ENCODE results near the gene BCL7A. TPM values are rescaled to one million over a fixed set of nuclear protein-coding genes. Genes with fewer than 3 reads are reported as not detected.
A peak's percentile ranks its signal among the peaks of the same experiment; 100 is the strongest.

BCL7A gene
- total RNA-seq, 4 donors from 2014 or later: 0.75 to 6.8 (median 6.3) TPM

DNA sequence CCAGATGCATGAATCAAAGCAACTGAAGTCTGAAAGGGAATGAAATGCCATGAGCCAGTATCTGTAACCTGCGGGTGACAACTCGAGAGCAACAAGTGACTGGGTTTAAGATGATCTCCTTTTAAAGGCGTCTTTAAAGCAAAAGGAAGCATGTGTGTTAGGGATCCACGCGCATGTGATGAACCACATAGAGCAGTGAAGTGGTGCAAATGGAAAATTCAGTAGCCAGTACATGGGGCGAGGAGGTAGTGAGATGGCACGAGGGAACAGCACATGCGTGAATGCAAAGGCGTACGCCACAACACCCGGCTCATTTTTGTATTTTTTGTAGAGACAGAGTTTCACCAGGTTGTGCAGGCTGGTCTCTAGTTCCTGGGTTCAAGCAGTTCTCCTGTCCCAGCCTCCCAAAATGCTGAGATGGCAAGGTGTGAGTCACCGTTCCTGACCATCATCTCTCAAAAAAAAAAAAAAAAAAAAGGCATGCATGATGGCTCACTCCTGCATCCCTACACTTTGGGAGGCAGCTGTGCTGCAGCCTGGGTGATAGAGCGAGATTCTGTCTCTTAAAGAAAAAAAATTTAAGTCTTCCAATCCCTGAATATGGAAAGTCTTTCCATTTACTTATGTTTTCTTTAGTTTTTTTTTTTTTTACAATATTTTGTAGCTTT lies 24.6 kb upstream of the BCL7A start:
- intact Hi-C loops (cut with DNase I; ENCODE audit: low total_unique reads): loop anchor here (10.0 kb wide), 1 partner anchor 718 kb away; the partner anchor contains the start of gene HCAR3
- no peak for TF ChIP-seq POLR2AphosphoS5 (IDR thresholded peaks at IDR 0.05)
- no peak for TF ChIP-seq EP300 (IDR thresholded peaks at IDR 0.05; ENCODE audit: low read depth)
- TF ChIP-seq POLR2A (IDR thresholded peaks at IDR 0.05): no peak
- TF ChIP-seq, protein P1, sequence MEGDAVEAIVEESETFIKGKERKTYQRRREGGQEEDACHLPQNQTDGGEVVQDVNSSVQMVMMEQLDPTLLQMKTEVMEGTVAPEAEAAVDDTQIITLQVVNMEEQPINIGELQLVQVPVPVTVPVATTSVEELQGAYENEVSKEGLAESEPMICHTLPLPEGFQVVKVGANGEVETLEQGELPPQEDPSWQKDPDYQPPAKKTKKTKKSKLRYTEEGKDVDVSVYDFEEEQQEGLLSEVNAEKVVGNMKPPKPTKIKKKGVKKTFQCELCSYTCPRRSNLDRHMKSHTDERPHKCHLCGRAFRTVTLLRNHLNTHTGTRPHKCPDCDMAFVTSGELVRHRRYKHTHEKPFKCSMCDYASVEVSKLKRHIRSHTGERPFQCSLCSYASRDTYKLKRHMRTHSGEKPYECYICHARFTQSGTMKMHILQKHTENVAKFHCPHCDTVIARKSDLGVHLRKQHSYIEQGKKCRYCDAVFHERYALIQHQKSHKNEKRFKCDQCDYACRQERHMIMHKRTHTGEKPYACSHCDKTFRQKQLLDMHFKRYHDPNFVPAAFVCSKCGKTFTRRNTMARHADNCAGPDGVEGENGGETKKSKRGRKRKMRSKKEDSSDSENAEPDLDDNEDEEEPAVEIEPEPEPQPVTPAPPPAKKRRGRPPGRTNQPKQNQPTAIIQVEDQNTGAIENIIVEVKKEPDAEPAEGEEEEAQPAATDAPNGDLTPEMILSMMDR (IDR thresholded peaks at IDR 0.05): no peak
- WGBS, 2 donors (ENCODE audit: low coverage in 1 of 2): 86 to 87% methylated on average over 6 to 13 of the region's 13 CpGs

DNA sequence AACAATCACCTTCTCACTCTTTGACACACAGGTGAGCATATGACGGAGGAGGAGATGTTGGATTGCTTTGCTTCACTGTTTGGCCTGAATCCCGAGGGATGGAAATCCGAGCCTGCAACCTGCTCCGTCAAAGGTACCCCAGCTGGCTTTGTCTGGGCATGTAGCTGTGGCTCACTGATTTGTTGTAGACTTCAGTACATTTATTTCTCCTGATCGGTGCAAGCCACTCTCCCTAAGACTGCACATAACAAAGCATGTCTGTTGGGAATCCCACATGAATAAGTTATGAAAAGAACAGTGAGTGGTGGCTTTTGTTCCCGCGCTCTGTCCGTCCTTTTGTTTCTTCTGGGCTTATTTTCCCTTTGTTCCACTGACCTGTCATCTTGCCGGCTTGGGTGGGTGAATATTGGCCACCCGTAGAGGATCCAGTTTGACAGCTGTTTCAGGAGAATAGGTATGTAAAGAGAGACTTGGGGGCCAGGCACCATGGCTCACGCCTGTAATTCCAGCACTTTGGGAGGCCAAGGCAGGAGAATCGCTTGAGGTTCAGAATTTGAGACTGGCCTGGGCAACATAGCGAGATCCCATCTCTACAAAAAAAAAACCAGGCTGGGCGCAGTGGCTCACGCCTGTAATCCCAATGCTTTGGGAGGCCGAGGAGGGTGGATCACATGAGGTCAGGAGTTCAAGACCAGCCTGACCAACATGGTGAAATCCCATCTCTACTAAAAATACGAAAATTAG lies 20.0 kb upstream of the BCL7A start:
- no peaks in the 10 kb centered on the region for H3K27me3 ChIP-seq
- H3K9me3 ChIP-seq: no peaks in the 10 kb centered on the region
- H3K4me1 ChIP-seq: peaks cover 0 to 3% (median 0%) of the 10 kb centered on the region in 4 donors
- no peaks in the 10 kb centered on the region for H3K36me3 ChIP-seq
- WGBS, 2 donors (ENCODE audit: low coverage in 1 of 2): 88 to 92% methylated on average over 5 to 17 of the region's 17 CpGs
- H3K4me3 ChIP-seq: no peak overlapping the region
- DNase-seq: no peak
- H3K27ac ChIP-seq: no peak overlapping the region
- intact Hi-C loops (cut with DNase I; ENCODE audit: low total_unique reads): no loop called here
- in situ Hi-C loops (cut with MboI; ENCODE audit: low pct_ligation_motif_present in 1 of 4, low pct_unique_long_range_greater_than_20kb in 1 of 4, low sequenced_read_pairs in 3 of 4): no loop called here
- TF ChIP-seq POLR2A (IDR thresholded peaks at IDR 0.05) (no peak), POLR2AphosphoS5 (IDR thresholded peaks at IDR 0.05) (no peak), EP300 (IDR thresholded peaks at IDR 0.05; ENCODE audit: low read depth) (no peak)
- TF ChIP-seq, protein P1 (IDR thresholded peaks at IDR 0.05): no peak

More for the DNA sequence above, 24.6 kb upstream of the BCL7A start:
- H3K27me3 ChIP-seq: no peaks in the 10 kb centered on the region
- no peaks in the 10 kb centered on the region for H3K36me3 ChIP-seq
- H3K27ac ChIP-seq: no peak overlapping the region
- no peaks in the 10 kb centered on the region for H3K9me3 ChIP-seq
- H3K4me3 ChIP-seq: no peak overlapping the region
- no peaks in the 10 kb centered on the region for H3K4me1 ChIP-seq
- in situ Hi-C loops (cut with MboI; ENCODE audit: low pct_ligation_motif_present in 1 of 4, low pct_unique_long_range_greater_than_20kb in 1 of 4, low sequenced_read_pairs in 3 of 4): no loop called here
- no peak for DNase-seq

DNA sequence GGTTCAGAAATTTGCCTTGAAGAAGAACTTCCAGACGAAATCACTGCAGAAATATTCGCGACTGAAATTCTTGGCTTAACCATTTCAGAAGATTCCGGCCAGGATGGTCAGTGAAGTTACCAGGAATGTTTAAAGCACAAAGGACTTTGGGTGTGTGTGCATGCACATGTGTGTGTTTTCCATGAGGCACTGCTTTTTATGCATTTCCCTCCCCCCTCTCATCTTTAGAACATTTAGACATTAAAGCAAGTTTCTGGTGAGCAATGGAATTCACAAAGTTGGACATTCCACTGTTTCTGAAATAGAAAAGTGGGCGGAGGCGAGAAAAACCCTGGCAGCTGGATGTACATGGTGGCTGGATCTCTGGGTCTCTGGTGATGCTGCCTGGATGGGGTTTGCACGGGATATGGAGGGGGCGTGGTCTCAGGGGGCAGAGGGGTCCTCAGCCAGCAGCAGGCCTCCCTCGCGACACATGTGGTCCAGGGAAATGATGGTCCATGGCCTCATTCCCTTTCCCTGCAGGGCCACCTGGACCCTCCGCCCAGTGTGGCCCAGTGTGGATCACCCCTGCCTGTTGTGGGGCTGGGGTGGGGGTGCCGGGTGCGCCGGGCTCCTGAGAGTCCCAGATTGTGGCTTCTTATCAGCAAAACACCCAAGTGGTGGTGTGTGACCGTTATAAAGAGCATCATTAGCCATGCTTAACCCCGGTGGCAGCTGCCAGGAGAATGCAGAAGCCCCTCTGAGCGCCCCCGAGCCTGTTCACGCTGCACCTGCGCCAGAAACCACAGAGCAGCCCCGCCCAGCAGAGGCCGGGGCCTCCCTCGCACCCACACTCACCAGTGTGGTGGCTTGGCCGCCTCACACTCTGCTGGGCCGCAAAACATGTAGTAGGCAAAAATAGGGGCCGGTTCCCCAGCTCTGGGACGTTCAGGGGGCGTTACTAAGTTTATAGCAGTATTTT lies 17.8 kb upstream of the BCL7A start:
- in situ Hi-C loops (cut with MboI; ENCODE audit: low pct_ligation_motif_present in 1 of 4, low pct_unique_long_range_greater_than_20kb in 1 of 4, low sequenced_read_pairs in 3 of 4) (no loop called here), intact Hi-C loops (cut with DNase I; ENCODE audit: low total_unique reads) (no loop called here)
- 66 to 91% methylated on average over 7 to 17 of the region's 28 CpGs for WGBS, 2 donors (ENCODE audit: low coverage in 1 of 2)
- Histone ChIP-seq H3K4me3 (no peak overlapping the region), H3K27me3 (no peaks in the 10 kb centered on the region), H3K9me3 (no peaks in the 10 kb centered on the region), H3K27ac (peak overlapping the region in 2 of 4 donors; percentile 14 to 21), H3K36me3 (no peaks in the 10 kb centered on the region), H3K4me1 (peaks cover 0 to 3% (median 0%) of the 10 kb centered on the region in 4 donors)
- TF ChIP-seq POLR2AphosphoS5 (IDR thresholded peaks at IDR 0.05): no peak
- no peak for TF ChIP-seq POLR2A (IDR thresholded peaks at IDR 0.05)
- TF ChIP-seq EP300 (IDR thresholded peaks at IDR 0.05; ENCODE audit: low read depth): no peak
- TF ChIP-seq, protein P1 (IDR thresholded peaks at IDR 0.05): no peak
- peak; percentile 12 for DNase-seq

Measured in transverse colon (tissue), 4 donors.